Esophagus squamous epithelium (tissue), 4 donors: ENCODE measurements around the gene RYR3.

ENCODE experiments used
- POLR2A ChIP-seq, 4 donors: fragments of 450-650 bp; IDR thresholded peaks; one replicate each; pipeline ENCODE4 v1.6.1; 2017; ENCODE audit warnings: antibody characterized with exemption in 4 of 4, mild to moderate bottlenecking in 4 of 4, moderate library complexity in 3 of 4
- TF ChIP-seq, protein P1 (sequence below), 6 experiments: fragments of 450-650 bp in 4 of 6; fragments of 200-600 bp in 2 of 6; sonication (generic) in 2 of 6; IDR thresholded peaks; one replicate each; pipeline ENCODE4 v1.5.1; 2016 to 2019; ENCODE audit warnings: antibody characterized with exemption in 6 of 6, mild to moderate bottlenecking in 4 of 6, moderate library complexity in 4 of 6

DNA sequence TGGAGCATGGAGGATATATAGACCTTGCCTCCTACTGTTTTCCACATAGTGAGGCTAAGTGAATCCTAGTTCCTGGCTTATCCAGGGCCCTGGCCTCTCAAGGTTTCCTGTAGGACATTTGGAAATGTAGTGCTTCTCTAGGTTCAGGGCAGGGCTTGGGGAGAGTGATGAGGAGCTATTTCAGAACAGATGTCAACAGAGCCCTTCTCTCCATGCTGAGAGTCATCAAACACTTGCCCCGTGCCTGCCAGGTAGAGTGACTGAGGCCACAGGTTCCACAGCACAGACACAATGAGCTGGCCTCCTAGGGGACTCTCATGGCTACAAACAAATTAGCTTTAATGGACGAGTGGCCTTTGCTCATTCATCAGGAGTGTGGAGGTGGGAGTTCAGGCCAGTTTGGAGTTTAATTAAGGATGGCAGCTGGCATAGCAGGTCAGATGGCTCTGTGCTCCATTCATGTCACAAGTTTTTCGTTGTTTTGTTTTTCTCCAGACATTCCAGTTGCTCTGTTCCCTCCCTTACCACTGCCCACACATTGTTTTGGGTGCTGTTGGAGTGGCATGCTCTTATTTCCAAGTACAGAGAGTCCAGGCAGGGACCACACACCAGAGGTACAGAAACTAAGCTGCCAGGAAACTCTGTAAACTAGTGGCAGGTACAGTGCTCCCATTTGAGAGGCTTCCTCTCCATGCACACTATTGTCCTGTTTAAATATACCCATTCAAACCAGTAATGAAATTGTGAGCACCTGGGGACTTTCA, 189.8 kb downstream of the RYR3 start:
- no peak for TF ChIP-seq POLR2A (IDR thresholded peaks at IDR 0.05)
- TF ChIP-seq, protein P1, sequence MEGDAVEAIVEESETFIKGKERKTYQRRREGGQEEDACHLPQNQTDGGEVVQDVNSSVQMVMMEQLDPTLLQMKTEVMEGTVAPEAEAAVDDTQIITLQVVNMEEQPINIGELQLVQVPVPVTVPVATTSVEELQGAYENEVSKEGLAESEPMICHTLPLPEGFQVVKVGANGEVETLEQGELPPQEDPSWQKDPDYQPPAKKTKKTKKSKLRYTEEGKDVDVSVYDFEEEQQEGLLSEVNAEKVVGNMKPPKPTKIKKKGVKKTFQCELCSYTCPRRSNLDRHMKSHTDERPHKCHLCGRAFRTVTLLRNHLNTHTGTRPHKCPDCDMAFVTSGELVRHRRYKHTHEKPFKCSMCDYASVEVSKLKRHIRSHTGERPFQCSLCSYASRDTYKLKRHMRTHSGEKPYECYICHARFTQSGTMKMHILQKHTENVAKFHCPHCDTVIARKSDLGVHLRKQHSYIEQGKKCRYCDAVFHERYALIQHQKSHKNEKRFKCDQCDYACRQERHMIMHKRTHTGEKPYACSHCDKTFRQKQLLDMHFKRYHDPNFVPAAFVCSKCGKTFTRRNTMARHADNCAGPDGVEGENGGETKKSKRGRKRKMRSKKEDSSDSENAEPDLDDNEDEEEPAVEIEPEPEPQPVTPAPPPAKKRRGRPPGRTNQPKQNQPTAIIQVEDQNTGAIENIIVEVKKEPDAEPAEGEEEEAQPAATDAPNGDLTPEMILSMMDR (IDR thresholded peaks at IDR 0.05), result no peak
